PC-9 (cell line): ENCODE measurements around the gene PIGB. TPM values are rescaled to one million over a fixed set of nuclear protein-coding genes. Genes with fewer than 3 reads are reported as not detected.
"Not testable (repeated sequence)": the region's sequence is repeated elsewhere in the genome, so short reads cannot be mapped to it uniquely, and the experiment has no call there.

Experiments
- BruUV-seq: library from RNA; stranded (reverse); fragments of 400-500 nt; replicated peaks from 2 replicates; lab custom pipeline; 2021; lab: Mats Ljungman, UMichigan
- CTCF ChIA-PET: fragments of 300-600 bp; sonication (Branson Sonifier 250); formaldehyde crosslinking; loops from one replicate; lab custom pipeline; 2022; ENCODE audit warnings: antibody characterized with exemption; lab: Charles Lee
- POLR2A ChIA-PET: fragments of 300-600 bp; sonication (Branson Sonifier 250); formaldehyde crosslinking; loops from one replicate; lab custom pipeline; 2022; ENCODE audit warnings: antibody characterized with exemption; ENCODE audit not compliant: unreplicated experiment; lab: Charles Lee
- DNase-seq, 2 experiments: peaks; one replicate each; pipeline versions ENCODE4 v3.0.0 to v3.0.0-alpha.2; 2015 to 2022; ENCODE audit warnings: mixed read lengths in 1 of 2
- H2AFZ ChIP-seq: fragments of 200-600 bp; sonication (generic); 2 replicates; pipeline ENCODE4 v1.8.1; 2017; ENCODE audit warnings: antibody characterized with exemption
- H3F3A ChIP-seq: fragments of 200-600 bp; sonication (generic); 2 replicates; pipeline ENCODE4 v1.8.1; 2017; ENCODE audit warnings: antibody characterized with exemption, mild to moderate bottlenecking, low read depth; ENCODE audit not compliant: insufficient read depth
- H3K27ac ChIP-seq: fragments of 200-600 bp; sonication (generic); 2 replicates; pipeline ENCODE4 v1.6.1; 2016; ENCODE audit warnings: mixed run types
- H3K27me3 ChIP-seq: fragments of 200-600 bp; sonication (generic); 2 replicates; pipeline ENCODE4 v1.6.1; 2016; ENCODE audit warnings: low read depth, mixed run types; ENCODE audit not compliant: insufficient read depth
- H3K36me3 ChIP-seq: fragments of 200-600 bp; sonication (generic); 2 replicates; pipeline ENCODE4 v1.6.1; 2016; ENCODE audit warnings: low read depth, mixed run types
- H3K4me1 ChIP-seq: fragments of 200-600 bp; sonication (generic); replicated peaks from 2 replicates; pipeline ENCODE4 v1.6.1; 2016; ENCODE audit warnings: mixed run types; ENCODE audit not compliant: insufficient read depth
- H3K4me2 ChIP-seq: fragments of 200-600 bp; sonication (generic); 2 replicates; pipeline ENCODE4 v1.6.1; 2017; ENCODE audit warnings: mixed run types
- H3K4me3 ChIP-seq: fragments of 200-600 bp; sonication (generic); 2 replicates; pipeline ENCODE4 v1.6.1; 2016; ENCODE audit warnings: mixed run types
- H3K79me2 ChIP-seq: fragments of 200-600 bp; sonication (generic); 2 replicates; pipeline ENCODE4 v1.6.1; 2017; ENCODE audit warnings: low read depth, mixed run types
- H3K9me2 ChIP-seq: fragments of 200-600 bp; sonication (generic); 2 replicates; pipeline ENCODE4 v1.8.1; 2017; ENCODE audit warnings: mild to moderate bottlenecking; ENCODE audit not compliant: insufficient read depth
- H3K9me3 ChIP-seq: fragments of 200-600 bp; sonication (generic); 2 replicates; pipeline ENCODE4 v1.8.1; 2016; ENCODE audit warnings: low read depth; ENCODE audit not compliant: insufficient read depth
- H4K20me1 ChIP-seq: fragments of 200-600 bp; sonication (generic); 2 replicates; pipeline ENCODE4 v1.8.1; 2017; ENCODE audit not compliant: insufficient read depth
- CTCF ChIP-seq: fragments of 200-600 bp; sonication (generic); conservative IDR thresholded peaks from 2 replicates; pipeline ENCODE4 v1.6.1; 2017; ENCODE audit warnings: mixed run types, antibody characterized with exemption, mild to moderate bottlenecking, moderate library complexity
- EZH2 ChIP-seq: fragments of 200-600 bp; sonication (generic); IDR thresholded peaks from 2 replicates; pipeline ENCODE4 v1.8.0; 2017; ENCODE audit warnings: antibody characterized with exemption, low read depth
- intact Hi-C: fragments of 100-400 bp; cut with micrococcal nuclease; formaldehyde crosslinking; loops from one replicate; pipeline ENCODE4 v1.10.0; 2022; ENCODE audit not compliant: unreplicated experiment
- total RNA-seq: library from RNA; stranded (reverse); gene quantifications from 2 replicates; pipeline ENCODE4 v1.2.3, GENCODE V29; 2021

PIGB gene
- total RNA-seq, 1 experiment from 2014 or later: 12.2 TPM

GRCh38 chr15:55282284-55282833 lies 36.7 kb upstream of the PIGB start:
- TF ChIP-seq EZH2: no peak
- no peak for TF ChIP-seq CTCF
- Histone ChIP-seq H3K4me1 (peaks cover 36% of the 10 kb centered on the region), H4K20me1 (no peaks in the 10 kb centered on the region), H3K4me3 (0 out of 2 replicates have a peak overlapping the region, but pooled peaks have one; percentile 5), H3K27ac (peak overlapping the region; percentile 71), H2AFZ (no peak overlapping the region), H3K27me3 (no peaks in the 10 kb centered on the region), H3K36me3 (no peaks in the 10 kb centered on the region), H3K9me2 (no peaks in the 10 kb centered on the region), H3K4me2 (peak overlapping the region; percentile 64), H3K79me2 (no peaks in the 10 kb centered on the region), H3K9me3 (no peaks in the 10 kb centered on the region), H3F3A (peaks cover 31% of the 10 kb centered on the region)
- peak; percentile 27 to 72 for DNase-seq
- intact Hi-C loops: no loop called here
- ChIA-PET CTCF (interaction anchor here (0.6 kb wide), 1 partner anchor 126 kb away, joined by 4 read pairs; the partner anchor contains the start of genes CCPG1 and PIERCE2), POLR2A (no interaction called here)
- BruUV-seq: no TSS peak

GRCh38 chr15:55283379-55284147 lies 35.5 kb upstream of the PIGB start:
- TF ChIP-seq CTCF: no peak
- no peak for TF ChIP-seq EZH2
- H3K4me2 ChIP-seq: no peak overlapping the region
- no peaks in the 10 kb centered on the region for H4K20me1 ChIP-seq
- no peaks in the 10 kb centered on the region for H3K36me3 ChIP-seq
- peaks cover 5% of the 10 kb centered on the region; the same call in 1 of the 2 replicates for H3K79me2 ChIP-seq
- no peaks in the 10 kb centered on the region for H3K27me3 ChIP-seq
- no TSS peak for BruUV-seq
- no peaks in the 10 kb centered on the region for H3K9me2 ChIP-seq
- no peak overlapping the region for H2AFZ ChIP-seq
- no peaks in the 10 kb centered on the region for H3K9me3 ChIP-seq
- intact Hi-C loops: no loop called here
- POLR2A ChIA-PET: no interaction called here
- H3K4me3 ChIP-seq: no peak overlapping the region
- peaks cover 31% of the 10 kb centered on the region for H3F3A ChIP-seq
- H3K4me1 ChIP-seq: peaks cover 29% of the 10 kb centered on the region
- no peak for DNase-seq
- CTCF ChIA-PET: no interaction called here
- H3K27ac ChIP-seq: peak overlapping the region; percentile 71; the same call in 1 of the 2 replicates

- BruUV-seq: no TSS peak
- Histone ChIP-seq H3K9me2 (no peaks in the 10 kb centered on the region), H4K20me1 (no peaks in the 10 kb centered on the region), H3K27ac (no peak overlapping the region), H3K4me1 (peaks cover 25% of the 10 kb centered on the region), H3K36me3 (no peaks in the 10 kb centered on the region), H2AFZ (no peak overlapping the region), H3K4me2 (no peak overlapping the region), H3F3A (peaks cover 27% of the 10 kb centered on the region), H3K79me2 (peaks cover 6% of the 10 kb centered on the region; the same call in 1 of the 2 replicates), H3K27me3 (no peaks in the 10 kb centered on the region), H3K4me3 (no peak overlapping the region), H3K9me3 (no peaks in the 10 kb centered on the region)
- DNase-seq: no peak
- ChIA-PET CTCF (no interaction called here), POLR2A (no interaction called here)
- TF ChIP-seq EZH2: no peak
- no peak for TF ChIP-seq CTCF
- intact Hi-C loops: no loop called here
Measured at GRCh38 chr15:55284426-55284825, 34.6 kb upstream of the PIGB start.

- H4K20me1 ChIP-seq, POLR2A ChIA-PET, H3K9me3 ChIP-seq, H2AFZ ChIP-seq, H3K4me3 ChIP-seq, BruUV-seq, H3K79me2 ChIP-seq, H3K9me2 ChIP-seq, CTCF ChIA-PET, H3K36me3 ChIP-seq, intact Hi-C loops, H3K27me3 ChIP-seq, H3K4me2 ChIP-seq, DNase-seq, H3K27ac ChIP-seq: not testable (repeated sequence)
- Histone ChIP-seq H3K4me1 (peaks cover 15% of the 10 kb centered on the region), H3F3A (peaks cover 13% of the 10 kb centered on the region; the same call in 1 of the 2 replicates)
Measured at GRCh38 chr15:55286442-55287189, 32.4 kb upstream of the PIGB start.
